ENCODE results near the gene SEC63. TPM values are rescaled to one million over a fixed set of nuclear protein-coding genes. Genes with fewer than 3 reads are reported as not detected.

Gene SEC63
- total RNA-seq, 1 donor from 2014 or later = 25.3 TPM

DNA sequence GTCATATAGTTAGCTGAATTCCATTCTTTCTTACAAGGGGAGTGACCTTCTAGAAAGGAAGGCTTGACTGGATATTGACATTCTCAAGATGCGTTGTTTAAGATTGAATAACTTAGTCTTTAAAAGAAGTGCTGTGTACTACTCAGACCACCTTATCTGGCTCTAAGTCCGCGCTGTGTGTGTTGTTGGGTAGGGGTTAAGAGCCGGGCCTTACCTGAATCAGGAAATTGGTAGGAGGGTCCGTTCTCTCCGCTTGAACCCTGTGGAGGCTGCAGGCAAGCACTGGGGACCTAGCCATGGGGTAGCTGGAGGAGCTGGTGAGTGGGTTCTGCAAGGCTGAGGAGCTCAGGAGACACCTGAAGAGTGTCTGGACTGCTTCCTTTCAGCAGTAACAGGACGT lies 124.9 kb downstream of the SEC63 start:
- Histone ChIP-seq H3K36me3 (no peaks in the 10 kb centered on the region), H3K9me3 (no peaks in the 10 kb centered on the region), H3K4me3 (no peak overlapping the region), H3K4me1 (no peaks in the 10 kb centered on the region), H3K27me3 (no peaks in the 10 kb centered on the region), H3K27ac (no peak overlapping the region)
- intact Hi-C loops (cut with DNase I) = no loop called here
- no peak for DNase-seq (ENCODE audit: extremely low spot score in 2 of 2)
- TF ChIP-seq POLR2A (IDR thresholded peaks at IDR 0.05) = no peak
- no peak for TF ChIP-seq POLR2AphosphoS5 (IDR thresholded peaks at IDR 0.05; ENCODE audit: insufficient read depth in 1 of 2, low read depth in 1 of 2)
- TF ChIP-seq, protein P1, sequence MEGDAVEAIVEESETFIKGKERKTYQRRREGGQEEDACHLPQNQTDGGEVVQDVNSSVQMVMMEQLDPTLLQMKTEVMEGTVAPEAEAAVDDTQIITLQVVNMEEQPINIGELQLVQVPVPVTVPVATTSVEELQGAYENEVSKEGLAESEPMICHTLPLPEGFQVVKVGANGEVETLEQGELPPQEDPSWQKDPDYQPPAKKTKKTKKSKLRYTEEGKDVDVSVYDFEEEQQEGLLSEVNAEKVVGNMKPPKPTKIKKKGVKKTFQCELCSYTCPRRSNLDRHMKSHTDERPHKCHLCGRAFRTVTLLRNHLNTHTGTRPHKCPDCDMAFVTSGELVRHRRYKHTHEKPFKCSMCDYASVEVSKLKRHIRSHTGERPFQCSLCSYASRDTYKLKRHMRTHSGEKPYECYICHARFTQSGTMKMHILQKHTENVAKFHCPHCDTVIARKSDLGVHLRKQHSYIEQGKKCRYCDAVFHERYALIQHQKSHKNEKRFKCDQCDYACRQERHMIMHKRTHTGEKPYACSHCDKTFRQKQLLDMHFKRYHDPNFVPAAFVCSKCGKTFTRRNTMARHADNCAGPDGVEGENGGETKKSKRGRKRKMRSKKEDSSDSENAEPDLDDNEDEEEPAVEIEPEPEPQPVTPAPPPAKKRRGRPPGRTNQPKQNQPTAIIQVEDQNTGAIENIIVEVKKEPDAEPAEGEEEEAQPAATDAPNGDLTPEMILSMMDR (IDR thresholded peaks at IDR 0.05) = no peak

DNA sequence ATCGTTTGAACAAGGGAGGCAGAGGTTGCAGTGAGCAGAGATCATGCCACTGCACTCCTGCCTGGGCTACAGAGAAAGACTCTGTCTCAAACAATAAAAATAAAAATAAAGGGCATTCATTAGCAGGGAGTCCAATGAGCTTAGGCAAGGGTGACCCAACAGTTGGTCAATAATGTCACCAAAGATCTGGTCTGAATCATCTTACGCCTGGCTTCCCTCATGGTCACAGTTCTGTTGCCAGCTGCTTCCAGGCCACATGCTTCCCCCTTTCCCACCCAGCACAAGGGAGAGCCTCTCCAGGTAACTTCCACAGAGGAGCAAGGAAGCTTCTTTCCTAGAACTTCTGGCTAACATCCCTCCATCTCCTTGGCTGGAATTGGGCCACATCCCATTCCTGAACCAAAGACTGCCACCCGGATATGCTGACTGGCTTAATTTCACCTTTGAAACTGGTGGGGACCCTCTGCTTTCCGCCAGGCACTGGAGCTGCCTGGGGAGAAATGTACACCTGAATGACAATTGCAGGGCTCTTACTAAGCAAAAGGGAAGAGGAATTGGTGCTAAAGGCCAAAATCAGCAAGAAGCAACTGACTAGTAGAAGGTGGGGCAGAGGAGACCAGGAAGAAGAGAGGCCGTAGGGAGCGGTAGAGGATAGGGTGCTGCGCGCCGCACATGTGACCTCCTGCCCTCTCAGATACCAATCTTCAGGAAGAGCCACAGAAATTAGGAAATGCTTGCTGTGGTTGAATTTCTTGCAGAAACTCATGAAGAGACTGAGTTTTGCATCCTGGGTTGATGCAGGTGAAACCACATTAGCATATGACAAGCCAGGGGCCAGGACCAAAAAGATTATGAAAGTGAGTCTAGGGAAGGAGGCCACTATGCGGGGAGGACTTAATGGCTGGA lies 125.6 kb downstream of the SEC63 start:
- H3K9me3 ChIP-seq = no peaks in the 10 kb centered on the region
- H3K27ac ChIP-seq = no peak overlapping the region
- no peak for TF ChIP-seq POLR2A (IDR thresholded peaks at IDR 0.05)
- TF ChIP-seq POLR2AphosphoS5 (IDR thresholded peaks at IDR 0.05; ENCODE audit: insufficient read depth in 1 of 2, low read depth in 1 of 2) = no peak
- TF ChIP-seq, protein P1 (IDR thresholded peaks at IDR 0.05) = no peak
- H3K36me3 ChIP-seq = no peaks in the 10 kb centered on the region
- no peaks in the 10 kb centered on the region for H3K4me1 ChIP-seq
- no peak for DNase-seq (ENCODE audit: extremely low spot score in 2 of 2)
- H3K27me3 ChIP-seq = no peaks in the 10 kb centered on the region
- intact Hi-C loops (cut with DNase I) = no loop called here
- no peak overlapping the region for H3K4me3 ChIP-seq

DNA sequence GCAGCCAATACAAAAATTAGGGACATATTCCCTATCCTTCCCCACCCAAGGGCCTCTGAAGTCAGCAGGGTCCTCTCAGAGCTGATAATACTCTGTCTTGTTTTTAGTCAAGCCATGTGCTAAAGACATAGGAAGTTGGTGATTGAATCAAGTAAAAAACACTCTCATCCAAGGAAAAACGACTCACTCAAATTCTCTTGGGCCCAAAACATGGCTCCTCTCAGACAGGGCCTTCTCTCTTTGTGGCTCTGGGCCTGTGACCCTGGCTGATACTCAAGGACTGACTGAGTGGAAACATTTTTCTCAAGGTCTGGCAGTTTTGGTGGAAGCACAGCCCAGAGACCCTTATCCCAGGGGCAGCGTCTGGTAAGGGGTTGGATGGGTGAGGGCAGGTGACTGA lies 127.9 kb downstream of the SEC63 start:
- Histone ChIP-seq H3K27me3 (no peaks in the 10 kb centered on the region), H3K36me3 (no peaks in the 10 kb centered on the region), H3K4me1 (no peaks in the 10 kb centered on the region), H3K27ac (no peak overlapping the region), H3K4me3 (no peak overlapping the region), H3K9me3 (no peaks in the 10 kb centered on the region)
- TF ChIP-seq POLR2A (IDR thresholded peaks at IDR 0.05) = no peak
- TF ChIP-seq, protein P1 (IDR thresholded peaks at IDR 0.05) = no peak
- no peak for TF ChIP-seq POLR2AphosphoS5 (IDR thresholded peaks at IDR 0.05; ENCODE audit: insufficient read depth in 1 of 2, low read depth in 1 of 2)
- DNase-seq (ENCODE audit: extremely low spot score in 2 of 2) = no peak
- intact Hi-C loops (cut with DNase I) = no loop called here

DNA sequence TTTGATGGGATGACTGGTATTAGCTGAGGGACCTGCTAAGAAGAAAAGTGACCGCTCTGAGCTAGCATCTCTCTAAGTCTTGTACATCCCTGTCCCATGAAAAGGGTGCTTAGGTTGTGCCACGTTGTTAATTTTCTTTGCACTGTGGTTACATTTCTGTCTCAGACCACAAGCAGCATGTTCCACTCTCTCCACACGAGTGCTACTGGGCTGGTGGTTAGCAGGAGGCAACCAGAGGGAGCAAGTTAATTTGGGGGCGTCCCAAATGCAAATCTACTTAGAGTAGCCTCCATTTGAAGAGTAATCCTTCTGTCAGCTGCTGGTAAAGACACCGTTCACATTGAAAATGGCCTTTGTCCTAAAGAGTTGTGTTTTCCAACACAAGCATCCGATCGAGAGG lies 130.5 kb downstream of the SEC63 start:
- intact Hi-C loops (cut with DNase I) = no loop called here
- no peak overlapping the region for H3K27ac ChIP-seq
- H3K27me3 ChIP-seq = no peaks in the 10 kb centered on the region
- H3K36me3 ChIP-seq = no peaks in the 10 kb centered on the region
- H3K9me3 ChIP-seq = no peaks in the 10 kb centered on the region
- H3K4me3 ChIP-seq = no peak overlapping the region
- no peak for TF ChIP-seq POLR2AphosphoS5 (IDR thresholded peaks at IDR 0.05; ENCODE audit: insufficient read depth in 1 of 2, low read depth in 1 of 2)
- TF ChIP-seq, protein P1 (IDR thresholded peaks at IDR 0.05) = no peak
- TF ChIP-seq POLR2A (IDR thresholded peaks at IDR 0.05) = no peak
- DNase-seq (ENCODE audit: extremely low spot score in 2 of 2) = no peak
- no peaks in the 10 kb centered on the region for H3K4me1 ChIP-seq

DNA sequence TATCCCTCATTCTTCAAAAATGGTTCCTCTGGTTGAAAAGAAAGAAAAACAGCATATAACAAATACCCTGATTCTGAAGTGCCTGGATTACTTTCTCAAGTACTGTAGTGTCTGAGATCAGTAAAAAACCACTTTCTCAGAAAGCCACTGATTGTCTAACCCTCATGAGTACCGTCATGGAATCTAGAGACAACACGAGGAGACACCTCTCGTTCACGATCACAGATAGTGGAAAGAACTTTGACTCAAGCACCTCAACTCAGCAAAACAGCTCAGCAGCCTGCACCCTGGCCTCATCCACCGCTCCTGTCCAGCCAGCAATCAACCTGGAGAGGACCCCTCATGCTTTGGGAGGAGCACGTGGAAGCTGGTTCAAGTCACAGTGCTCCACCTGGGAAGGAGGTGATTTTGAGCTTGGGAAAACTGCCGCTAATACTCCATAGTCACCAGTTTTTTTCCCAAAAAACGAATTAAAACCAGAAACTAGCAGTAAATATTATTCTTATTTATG lies 134.9 kb downstream of the SEC63 start:
- no peaks in the 10 kb centered on the region for H3K9me3 ChIP-seq
- H3K27me3 ChIP-seq = no peaks in the 10 kb centered on the region
- H3K36me3 ChIP-seq = no peaks in the 10 kb centered on the region
- intact Hi-C loops (cut with DNase I) = no loop called here
- peak overlapping the region; percentile 5 for H3K27ac ChIP-seq
- H3K4me1 ChIP-seq = peaks cover 19% of the 10 kb centered on the region
- no peak overlapping the region for H3K4me3 ChIP-seq
- TF ChIP-seq POLR2AphosphoS5 (IDR thresholded peaks at IDR 0.05; ENCODE audit: insufficient read depth in 1 of 2, low read depth in 1 of 2) (no peak), POLR2A (IDR thresholded peaks at IDR 0.05) (no peak)
- TF ChIP-seq, protein P1 (IDR thresholded peaks at IDR 0.05) = no peak
- DNase-seq (ENCODE audit: extremely low spot score in 2 of 2) = no peak

All from vagina (tissue), 2 donors.